HepG2 (cell line): ENCODE data around the gene REPS2. TPM values are rescaled to one million over a fixed set of nuclear protein-coding genes. Genes with fewer than 3 reads are reported as not detected.

Experiments
- ATAC-seq: fragments of 200-7000 bp; cut with Tn5 transposase; 3 replicates; pipeline ENCODE4 v1.9.1; 2020; ENCODE audit warnings: mild to moderate bottlenecking, moderate library complexity
- BruUV-seq: library from RNA; stranded (reverse); fragments of 400-500 nt; replicated peaks from 2 replicates; lab custom pipeline; 2021; lab: Mats Ljungman, UMichigan
- CTCF ChIA-PET: fragments of 300-600 bp; formaldehyde crosslinking; extraction: SDS; loops from one replicate; lab custom pipeline; 2021; ENCODE audit warnings: low total read pairs, inconsistent platforms, low intra/inter-chr PET ratio; lab: Yijun Ruan, JAX
- POLR2A ChIA-PET: fragments of 350-600 bp; sonication (Branson Sonifier 250); formaldehyde crosslinking; loops from one replicate; lab custom pipeline; 2020; ENCODE audit warnings: antibody characterized with exemption, inconsistent platforms; lab: Yijun Ruan, JAX
- DNase-seq: peaks from one replicate; pipeline ENCODE4 v3.0.0-alpha.2; 2015; ENCODE audit warnings: low spot score
- FAIRE-seq: peaks from 3 replicates; lab custom pipeline; 2011; peaks lifted over from hg19 to GRCh38; lab: Jason Lieb, UNC
- H2AFZ ChIP-seq: one replicate; pipeline ENCODE4 v1.6.1; 2011; ENCODE audit warnings: low read length, inconsistent platforms
- H3K27ac ChIP-seq: fragments of 300-600 bp; 3 replicates; pipeline ENCODE4 v1.8.0; 2011; ENCODE audit warnings: mixed run types, mild to moderate bottlenecking, mixed read lengths, low read length, inconsistent platforms; ENCODE audit not compliant: insufficient read depth; ENCODE audit errors: extremely low read length
- H3K27me3 ChIP-seq, 2 experiments: fragments of 200-600 bp in 1 of 2; 2 replicates in 1 of 2; 3 replicates in 1 of 2; pipeline versions ENCODE4 v1.6.0 to v1.8.0; 2011; ENCODE audit warnings: low read length in 2 of 2, mild to moderate bottlenecking in 2 of 2, moderate library complexity in 2 of 2, inconsistent platforms in 1 of 2; ENCODE audit not compliant: insufficient read depth in 2 of 2, control insufficient read depth in 1 of 2
- H3K36me3 ChIP-seq, 2 experiments: fragments of 200-600 bp in 1 of 2; replicated peaks in 1 of 2; 2 replicates in 1 of 2; 3 replicates in 1 of 2; pipeline versions ENCODE4 v1.5.1 to v1.8.0; 2011; ENCODE audit warnings: low read length in 2 of 2, inconsistent platforms in 1 of 2; ENCODE audit not compliant: insufficient read depth in 2 of 2, control insufficient read depth in 1 of 2
- H3K4me1 ChIP-seq: 2 replicates; pipeline ENCODE4 v1.5.1; 2012; ENCODE audit warnings: low read length, inconsistent platforms; ENCODE audit not compliant: insufficient read depth
- H3K4me2 ChIP-seq: 2 replicates; pipeline ENCODE4 v1.6.0; 2011; ENCODE audit warnings: low read depth, low read length, inconsistent platforms
- H3K4me3 ChIP-seq, 3 experiments: fragments of 200-600 bp in 1 of 3; sonication (generic), shearing (Covaris generic) in 1 of 3; replicated peaks in 1 of 3; 2 replicates each; pipeline ENCODE4 v1.5.1; 2011 to 2016; ENCODE audit warnings: low read length in 3 of 3, inconsistent platforms in 2 of 3, low read depth in 2 of 3, mild to moderate bottlenecking in 2 of 3, control low read depth in 1 of 3, mixed read lengths in 1 of 3; ENCODE audit not compliant: insufficient read depth in 1 of 3
- H3K79me2 ChIP-seq: one replicate; pipeline ENCODE4 v1.6.1; 2011; ENCODE audit warnings: low read length, inconsistent platforms; ENCODE audit not compliant: insufficient read depth
- H3K9ac ChIP-seq: 2 replicates; pipeline ENCODE4 v1.6.0; 2011; ENCODE audit warnings: mild to moderate bottlenecking, low read depth, low read length, inconsistent platforms; ENCODE audit not compliant: insufficient read depth
- H3K9me3 ChIP-seq: 2 replicates; pipeline ENCODE4 v1.5.1; 2012; ENCODE audit warnings: mild to moderate bottlenecking, low read length
- H4K20me1 ChIP-seq: 2 replicates; pipeline ENCODE4 v1.6.0; 2011; ENCODE audit warnings: inconsistent platforms, mild to moderate bottlenecking, low read length, moderate library complexity; ENCODE audit not compliant: insufficient read depth
- ARNT2 ChIP-seq: sonication (generic); formaldehyde crosslinking; IDR thresholded peaks from 2 replicates; pipeline ENCODE4 v1.8.0; 2022; ENCODE audit warnings: mild to moderate bottlenecking, low read depth, missing genetic modification reagents, moderate library complexity
- BCLAF1 ChIP-seq: fragments of 450-650 bp; IDR thresholded peaks from 2 replicates; pipeline ENCODE4 v1.6.1; 2017; ENCODE audit warnings: mild to moderate bottlenecking
- GABPA ChIP-seq, 2 experiments: IDR thresholded peaks; 2 replicates each; pipeline ENCODE4 v1.6.1; 2011 to 2016; ENCODE audit warnings: low read depth in 2 of 2, low read length in 1 of 2, missing biosample characterization in 1 of 2, missing genetic modification characterization in 1 of 2
- GTF2F1 ChIP-seq: fragments of 150-350 bp; IDR thresholded peaks from 2 replicates; pipeline ENCODE4 v1.6.1; 2014; ENCODE audit warnings: low read length
- NR2C2 ChIP-seq: sonication (generic); formaldehyde crosslinking; IDR thresholded peaks from 2 replicates; pipeline ENCODE4 v1.4.0; 2020; ENCODE audit warnings: missing genetic modification reagents, mild to moderate bottlenecking, moderate library complexity, borderline replicate concordance
- RNF2 ChIP-seq: fragments of 450-650 bp; conservative IDR thresholded peaks from 2 replicates; pipeline ENCODE4 v1.6.1; 2016; ENCODE audit warnings: low read depth
- SNRNP70 ChIP-seq: fragments of 200-400 bp; formaldehyde crosslinking; IDR thresholded peaks from 2 replicates; pipeline ENCODE4 v1.6.1; 2017; ENCODE audit warnings: mild to moderate bottlenecking, low read depth, low read length, moderate library complexity
- SOX13 ChIP-seq, 3 experiments: fragments of 450-650 bp in 1 of 3; sonication (generic) in 1 of 3; formaldehyde crosslinking in 1 of 3; IDR thresholded peaks in 2 of 3; conservative IDR thresholded peaks in 1 of 3; 2 replicates each; pipeline versions ENCODE4 v1.5.0 to v1.6.1; 2016 to 2020; ENCODE audit warnings: antibody characterized with exemption in 1 of 3, mild to moderate bottlenecking in 1 of 3, missing compliant biosample characterization in 1 of 3, missing genetic modification reagents in 1 of 3, moderate library complexity in 1 of 3
- TMF1 ChIP-seq: sonication (generic); formaldehyde crosslinking; IDR thresholded peaks from 2 replicates; pipeline ENCODE4 v1.8.1; 2022; ENCODE audit warnings: low read depth, missing genetic modification reagents
- ZFP91 ChIP-seq: sonication (generic); formaldehyde crosslinking; IDR thresholded peaks from 2 replicates; pipeline ENCODE4 v1.9.0; 2022; ENCODE audit warnings: missing genetic modification reagents, mild to moderate bottlenecking, borderline replicate concordance
- ZNF75D ChIP-seq: sonication (generic); formaldehyde crosslinking; IDR thresholded peaks from 2 replicates; pipeline ENCODE4 v1.8.1; 2023; ENCODE audit warnings: missing genetic modification reagents, mild to moderate bottlenecking, borderline replicate concordance
- ZNF850 ChIP-seq: sonication (generic); formaldehyde crosslinking; conservative IDR thresholded peaks from 2 replicates; pipeline ENCODE4 v1.9.0; 2021; ENCODE audit warnings: mild to moderate bottlenecking, missing genetic modification reagents
- WGBS: methylation state at CpG from one replicate; pipeline ENCODE4 v1.1.6; 2017; ENCODE audit warnings: low lambda C conversion rate; 5-methylcytosine and 5-hydroxymethylcytosine counted together
- in situ Hi-C: cut with HindIII; loops from 2 replicates; pipeline ENCODE4 v1.10.0; 2017; ENCODE audit warnings: low pct_unique_long_range_greater_than_20kb; ENCODE audit not compliant: extremely low pct_ligation_motif_present
- intact Hi-C: fragments of 100-400 bp; cut with micrococcal nuclease; formaldehyde crosslinking; loops from one replicate; pipeline ENCODE4 v1.10.0; 2022; ENCODE audit not compliant: unreplicated experiment
- polyA plus RNA-seq, 8 experiments: library from polyadenylated mRNA; depleted of rRNA in 3 of 8; stranded (reverse) in 7 of 8; unstranded in 1 of 8; fragments of >200 nt; fragmentation: Illumina TruSeq in 4 of 8; extraction: Trizol in 4 of 8; gene quantifications; 2 replicates each; pipeline versions ENCODE4 v1.2.1 to v1.2.3, GENCODE V29; 2011 to 2016; ENCODE audit warnings: low read depth in 4 of 8, missing spikeins in 1 of 8, mixed read lengths in 1 of 8; ENCODE audit not compliant: insufficient read depth in 1 of 8
- total RNA-seq, 5 experiments: library from RNA; depleted of rRNA; stranded (reverse); fragments of >200 nt; fragmentation: Illumina TruSeq; extraction: Trizol; gene quantifications; 2 replicates each; pipeline ENCODE4 v1.2.3, GENCODE V29; 2016; ENCODE audit warnings: low read depth in 1 of 5
- TF ChIP-seq, protein P1 (sequence below): sonication (generic); formaldehyde crosslinking; IDR thresholded peaks from 2 replicates; pipeline ENCODE4 v1.4.0; 2020; ENCODE audit warnings: missing genetic modification reagents

Gene REPS2
- total and polyA plus RNA-seq, 2 of the 13 experiments (the other 11 are each of a cell fraction or from before 2014, with no cell fraction given): 0.05 to 0.58 TPM

- TF ChIP-seq SOX13 (IDR thresholded peaks at IDR 0.05) (no peak), SOX13 (CRISPR knock-in tag; conservative IDR thresholded peaks at IDR 0.05 in 1 of 2, IDR thresholded peaks at IDR 0.05 in 1 of 2) (no peak), BCLAF1 (no peak), ARNT2 (no peak), RNF2 (no peak), TMF1 (CRISPR knock-in tag) (no peak), ZNF75D (no peak)
Observed at GRCh38 chrX:17020851-17021821, 74.7 kb downstream of the REPS2 start (continued).

- Histone ChIP-seq H3K79me2 (no peaks in the 10 kb centered on the region), H3K9ac (no peak overlapping the region), H3K4me1 (no peaks in the 10 kb centered on the region), H4K20me1 (no peaks in the 10 kb centered on the region), H3K4me3 (no peak overlapping the region), H2AFZ (no peak overlapping the region), H3K36me3 (no peaks in the 10 kb centered on the region), H3K27me3 (no peaks in the 10 kb centered on the region), H3K4me2 (no peak overlapping the region), H3K9me3 (no peaks in the 10 kb centered on the region), H3K27ac (no peak overlapping the region)
- WGBS: 12% methylated on average over 9 of the region's 10 CpGs
- intact Hi-C loops: no loop called here
- CTCF ChIA-PET: no interaction called here
- DNase-seq (no peak), FAIRE-seq (no peak), ATAC-seq (no peak)
- no TSS peak for BruUV-seq
- POLR2A ChIA-PET: no interaction called here
- in situ Hi-C loops: no loop called here
- TF ChIP-seq SNRNP70: no peak
- TF ChIP-seq GTF2F1: no peak
- no peak for TF ChIP-seq ZNF850
- no peak for TF ChIP-seq ZFP91
- TF ChIP-seq, protein P1, sequence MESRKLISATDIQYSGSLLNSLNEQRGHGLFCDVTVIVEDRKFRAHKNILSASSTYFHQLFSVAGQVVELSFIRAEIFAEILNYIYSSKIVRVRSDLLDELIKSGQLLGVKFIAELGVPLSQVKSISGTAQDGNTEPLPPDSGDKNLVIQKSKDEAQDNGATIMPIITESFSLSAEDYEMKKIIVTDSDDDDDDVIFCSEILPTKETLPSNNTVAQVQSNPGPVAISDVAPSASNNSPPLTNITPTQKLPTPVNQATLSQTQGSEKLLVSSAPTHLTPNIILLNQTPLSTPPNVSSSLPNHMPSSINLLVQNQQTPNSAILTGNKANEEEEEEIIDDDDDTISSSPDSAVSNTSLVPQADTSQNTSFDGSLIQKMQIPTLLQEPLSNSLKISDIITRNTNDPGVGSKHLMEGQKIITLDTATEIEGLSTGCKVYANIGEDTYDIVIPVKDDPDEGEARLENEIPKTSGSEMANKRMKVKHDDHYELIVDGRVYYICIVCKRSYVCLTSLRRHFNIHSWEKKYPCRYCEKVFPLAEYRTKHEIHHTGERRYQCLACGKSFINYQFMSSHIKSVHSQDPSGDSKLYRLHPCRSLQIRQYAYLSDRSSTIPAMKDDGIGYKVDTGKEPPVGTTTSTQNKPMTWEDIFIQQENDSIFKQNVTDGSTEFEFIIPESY (CRISPR knock-in tag): no peak
- no peak for TF ChIP-seq NR2C2 (CRISPR knock-in tag)
- no peak for TF ChIP-seq GABPA (IDR thresholded peaks at IDR 0.05; ENCODE audit: low read depth, low read length)
- no peak for TF ChIP-seq GABPA (CRISPR knock-in tag; IDR thresholded peaks at IDR 0.05; ENCODE audit: low read depth)
Observed at GRCh38 chrX:17021851-17022604, 75.6 kb downstream of the REPS2 start.
